HG02759 (cell line): ENCODE data around the gene PIP5K1C.

Source experiments
- ATAC-seq: cut with Tn5 transposase; IDR thresholded peaks from one replicate; pipeline ENCODE4 v1.9.1; 2021; ENCODE audit warnings: mild to moderate bottlenecking, moderate library complexity; ENCODE audit not compliant: unreplicated experiment

The PIP5K1C gene

GRCh38 chr19:3700242-3701032, at the start of gene PIP5K1C:
PIP5K1C (minus strand) TSS chr19:3700468; CDS start chr19:3700390, 78 bp downstream.
- ATAC-seq: peak; percentile 91

GRCh38 chr19:3748965-3749364, 48.7 kb upstream of the PIP5K1C start:
- no peak for ATAC-seq

GRCh38 chr19:3746371-3747056, 46.2 kb upstream of the PIP5K1C start:
- ATAC-seq: no peak

- ATAC-seq: no peak
Observed at GRCh38 chr19:3745363-3746045, 45.2 kb upstream of the PIP5K1C start.

GRCh38 chr19:3743486-3743885, 43.2 kb upstream of the PIP5K1C start:
- ATAC-seq: no peak

GRCh38 chr19:3740431-3740830, 40.2 kb upstream of the PIP5K1C start:
- ATAC-seq: no peak

GRCh38 chr19:3738477-3739220, 38.4 kb upstream of the PIP5K1C start:
- no peak for ATAC-seq

- ATAC-seq: no peak
Observed at GRCh38 chr19:3737487-3738205, 37.4 kb upstream of the PIP5K1C start.

GRCh38 chr19:3736106-3736724, 35.9 kb upstream of the PIP5K1C start:
- ATAC-seq: no peak

GRCh38 chr19:3734310-3734600, 34.0 kb upstream of the PIP5K1C start:
- no peak for ATAC-seq

- ATAC-seq: no peak
Observed at GRCh38 chr19:3733549-3734309, 33.5 kb upstream of the PIP5K1C start.

- ATAC-seq: no peak
Observed at GRCh38 chr19:3732108-3732507, 31.8 kb upstream of the PIP5K1C start.

GRCh38 chr19:3730457-3730958, 30.2 kb upstream of the PIP5K1C start:
- ATAC-seq: no peak

- ATAC-seq: no peak
Observed at GRCh38 chr19:3725640-3726310, 25.5 kb upstream of the PIP5K1C start.

- no peak for ATAC-seq
Observed at GRCh38 chr19:3725121-3725520, 24.9 kb upstream of the PIP5K1C start.

GRCh38 chr19:3723883-3724282, 23.6 kb upstream of the PIP5K1C start:
- ATAC-seq: no peak

GRCh38 chr19:3723110-3723488, 22.8 kb upstream of the PIP5K1C start:
- no peak for ATAC-seq

- ATAC-seq: no peak
Observed at GRCh38 chr19:3722443-3723109, 22.3 kb upstream of the PIP5K1C start.
